Activated CD4-positive, CD25-positive, alpha-beta regulatory T cell treated with anti-CD3 and anti-CD28 coated beads, Interleukin-2, amount 50 U/mL, for 72 hours (primary cell): ENCODE data around the gene C10orf53.

Experiments
- DNase-seq: peaks from one replicate; pipeline ENCODE4 v3.0.0; 2021

C10orf53 gene, protein sequence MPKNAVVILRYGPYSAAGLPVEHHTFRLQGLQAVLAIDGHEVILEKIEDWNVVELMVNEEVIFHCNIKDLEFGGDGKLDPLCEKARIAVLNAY

DNA sequence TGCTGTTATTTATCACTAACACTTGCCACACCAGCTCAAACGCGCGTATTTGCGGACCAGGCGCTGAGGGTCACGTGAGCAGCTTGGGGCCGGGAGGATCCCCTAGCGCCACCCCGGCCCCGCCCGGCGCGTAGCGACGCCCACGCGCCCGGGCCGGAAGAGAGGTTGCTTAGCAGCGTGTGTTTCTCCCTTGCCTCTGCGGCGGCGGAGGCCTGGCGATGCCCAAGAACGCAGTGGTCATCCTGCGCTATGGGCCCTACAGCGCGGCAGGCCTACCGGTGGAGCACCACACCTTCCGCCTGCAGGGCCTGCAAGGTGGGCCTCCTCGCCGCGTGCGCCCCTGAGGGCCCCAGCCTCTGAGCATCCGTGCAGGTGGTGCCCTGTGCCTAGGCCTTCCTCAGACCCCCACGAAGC, at the start of gene C10orf53:
TSS of gene C10orf53 (plus strand) at position 172 of the 414 bp plus-strand sequence. CDS start at position 219, 47 bp downstream.
- DNase-seq: no peak

DNA sequence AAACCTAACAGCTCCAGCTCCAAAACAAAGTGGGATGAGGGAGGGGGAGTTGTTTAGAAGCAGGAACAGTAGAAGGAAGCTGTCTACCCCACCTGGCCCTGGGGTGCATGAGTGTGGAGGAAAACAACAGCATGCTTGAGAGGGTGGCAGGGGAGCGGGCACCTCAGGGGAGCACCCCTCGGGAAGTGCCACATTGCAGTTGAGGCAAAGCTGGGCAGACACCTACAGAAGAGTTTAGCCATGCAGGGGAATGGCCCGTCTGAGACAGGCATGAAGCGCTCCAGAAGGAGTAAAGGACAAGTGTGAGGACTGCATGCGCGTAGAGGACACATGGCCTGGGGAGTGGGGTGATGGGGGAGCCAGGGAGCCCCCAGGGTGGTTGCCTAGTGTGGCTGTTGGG, 47.5 kb upstream of the C10orf53 start:
- DNase-seq: no peak

DNA sequence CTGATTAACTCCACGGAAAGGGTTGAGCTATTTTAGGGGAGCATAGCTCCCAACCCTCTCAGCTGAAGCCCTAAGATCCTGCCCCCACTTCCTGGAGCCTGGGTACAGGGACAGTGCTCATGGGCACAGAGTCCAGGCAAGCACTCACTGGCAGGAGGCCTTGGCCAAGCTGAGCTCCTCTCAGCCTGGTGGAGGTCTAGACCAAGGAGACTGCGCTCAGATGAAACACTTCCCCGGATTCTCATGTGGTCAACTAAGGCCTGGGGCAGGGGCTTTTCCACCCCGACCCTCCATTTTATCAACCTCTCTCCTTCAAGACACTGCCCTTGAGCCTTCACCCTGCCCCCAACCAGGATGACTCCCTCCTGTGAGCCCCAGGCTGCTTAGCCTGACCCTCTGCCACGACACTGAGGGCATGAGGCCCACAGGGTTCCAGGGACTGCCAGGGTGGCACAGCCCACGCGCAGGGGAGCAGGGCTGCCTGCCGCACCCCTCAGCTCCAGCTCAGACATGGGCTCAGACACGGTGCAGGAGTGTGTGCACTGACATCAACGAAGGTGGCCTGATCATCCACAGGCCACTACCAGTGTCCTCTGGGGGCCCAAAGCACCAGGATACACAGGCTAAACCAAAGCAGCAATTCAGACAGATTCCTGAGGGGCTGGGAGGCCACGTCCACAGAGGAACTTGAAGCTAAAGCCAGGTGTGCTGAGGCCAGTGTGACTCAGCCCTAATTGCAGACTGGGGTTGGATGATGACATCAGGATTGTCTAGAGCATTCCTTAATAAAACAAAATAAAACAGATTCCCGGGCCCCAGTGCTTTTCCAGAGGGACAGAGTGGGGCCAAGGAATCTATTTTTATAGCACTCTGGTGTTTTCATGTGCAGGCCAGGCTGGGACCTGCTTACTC, 46.8 kb upstream of the C10orf53 start:
- DNase-seq: no peak

DNA sequence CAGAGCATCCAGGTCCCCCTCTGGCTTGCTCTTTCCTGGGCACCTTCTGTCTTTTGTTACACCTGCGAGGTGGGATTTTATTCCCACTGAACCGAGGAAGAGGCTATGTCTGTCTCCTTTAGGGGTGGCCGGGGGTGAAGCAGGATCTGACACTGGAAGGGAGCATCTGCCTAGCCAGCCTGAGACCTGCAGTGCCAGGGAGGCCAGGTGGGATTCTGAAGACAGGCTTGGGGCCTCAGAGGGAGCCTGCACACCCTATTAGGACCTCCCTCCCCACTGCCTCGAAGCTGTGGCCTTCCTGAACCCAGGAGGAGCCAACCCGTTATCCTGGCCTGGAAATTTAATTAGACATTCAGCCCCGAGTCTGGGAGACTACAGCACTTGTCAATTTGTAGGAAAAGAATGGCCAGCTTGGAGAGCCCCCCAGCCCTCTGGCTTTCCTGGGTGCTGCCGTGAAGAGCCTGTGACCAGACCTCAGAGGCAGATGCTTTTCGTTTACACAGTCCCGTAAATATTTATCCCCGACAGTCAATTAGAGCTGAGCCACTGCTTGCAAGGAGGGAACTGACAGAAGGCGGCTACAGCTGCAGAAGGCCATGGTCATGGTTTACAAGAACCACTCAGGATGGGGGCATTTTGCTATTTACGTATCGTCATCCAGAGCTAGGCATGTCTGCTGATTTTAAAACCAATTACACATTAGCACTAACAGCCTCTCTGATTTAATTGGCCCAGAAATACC, 46.0 kb upstream of the C10orf53 start:
- no peak for DNase-seq

DNA sequence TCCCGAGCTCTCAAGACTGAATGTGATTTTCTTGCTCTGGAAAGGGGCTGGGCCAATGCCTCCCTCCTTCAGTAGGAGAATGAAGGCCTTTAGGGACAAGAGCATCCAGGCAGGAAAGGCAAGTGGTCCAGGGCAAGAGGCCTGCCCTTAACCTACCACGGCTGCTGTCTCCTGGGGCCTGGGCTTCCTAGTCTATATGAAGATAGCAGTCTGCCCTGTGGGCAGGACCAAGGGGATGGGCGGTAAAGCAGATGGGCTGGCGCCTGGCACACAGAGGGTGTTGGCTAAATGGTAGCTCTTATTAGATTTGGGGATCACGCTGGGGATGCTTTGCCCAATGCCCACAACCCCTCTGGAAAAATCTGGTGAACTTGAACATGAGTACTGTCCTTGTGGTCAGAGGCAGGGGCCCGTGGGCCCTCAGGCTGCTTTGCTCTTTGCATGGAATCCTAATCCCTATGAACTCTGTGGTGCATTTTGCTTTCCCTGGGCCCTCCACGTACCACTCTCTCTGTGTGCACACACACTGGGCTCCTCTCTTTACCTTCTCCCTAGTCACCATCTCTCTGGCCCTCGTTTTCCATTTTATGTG, 45.3 kb upstream of the C10orf53 start:
- peak; percentile 18 for DNase-seq

DNA sequence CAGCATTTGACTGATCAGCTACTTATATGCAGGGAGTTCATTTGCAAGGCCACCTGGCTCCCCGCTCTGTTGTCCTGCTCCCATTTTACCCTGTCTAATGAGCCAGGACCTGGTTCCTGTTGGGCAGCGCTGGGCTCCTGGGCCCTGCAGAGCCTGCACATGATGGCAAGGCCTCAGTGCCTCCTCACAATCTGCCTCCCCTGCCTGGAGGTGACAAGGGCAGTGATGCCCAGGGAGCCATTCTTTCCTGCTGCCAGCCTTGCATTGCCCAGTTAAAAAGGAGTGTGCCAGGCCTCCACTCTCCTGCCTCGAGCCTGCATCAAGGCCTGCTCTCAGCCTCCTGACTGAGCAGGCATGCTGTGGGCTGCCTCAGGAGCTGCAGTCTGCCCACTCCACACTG, 37.1 kb upstream of the C10orf53 start:
- no peak for DNase-seq

DNA sequence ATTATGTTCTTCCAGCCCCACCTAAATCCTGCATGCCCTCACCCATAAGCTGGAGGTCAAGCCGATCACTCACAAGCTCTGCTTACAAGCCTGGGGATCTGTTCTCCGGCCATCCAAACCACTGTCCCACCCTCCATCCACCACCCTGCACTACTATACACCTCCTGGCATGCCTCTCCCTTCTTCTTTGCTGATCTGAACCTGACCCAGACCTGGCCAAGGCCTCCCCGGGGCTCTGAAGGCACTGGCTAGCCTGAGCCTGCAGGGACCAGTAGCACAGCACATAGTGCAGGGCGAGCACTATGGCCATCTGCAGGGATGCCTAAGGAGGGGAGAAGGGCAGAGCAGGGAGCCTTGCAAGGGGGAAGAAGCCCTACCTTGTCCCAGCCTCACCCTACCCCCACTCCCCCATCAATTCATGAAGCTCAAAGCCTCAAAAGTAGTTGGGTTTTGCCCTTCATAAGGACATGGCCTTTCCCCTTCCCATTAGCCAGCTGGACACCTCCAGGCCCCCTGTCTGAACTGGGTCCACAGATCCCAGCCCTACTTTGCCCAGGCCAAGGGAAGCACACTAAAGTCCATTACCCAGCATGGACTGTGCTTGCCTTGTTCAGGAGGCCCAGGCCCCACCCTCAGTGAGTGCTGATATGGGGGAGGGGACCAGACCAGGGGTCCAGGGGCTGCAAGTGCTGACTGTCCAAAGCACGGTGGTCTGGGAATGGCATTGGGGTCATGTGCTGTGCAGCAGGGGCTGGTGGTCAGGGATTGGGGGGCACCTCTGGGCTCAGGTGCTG, 36.0 kb upstream of the C10orf53 start:
- DNase-seq: no peak

DNA sequence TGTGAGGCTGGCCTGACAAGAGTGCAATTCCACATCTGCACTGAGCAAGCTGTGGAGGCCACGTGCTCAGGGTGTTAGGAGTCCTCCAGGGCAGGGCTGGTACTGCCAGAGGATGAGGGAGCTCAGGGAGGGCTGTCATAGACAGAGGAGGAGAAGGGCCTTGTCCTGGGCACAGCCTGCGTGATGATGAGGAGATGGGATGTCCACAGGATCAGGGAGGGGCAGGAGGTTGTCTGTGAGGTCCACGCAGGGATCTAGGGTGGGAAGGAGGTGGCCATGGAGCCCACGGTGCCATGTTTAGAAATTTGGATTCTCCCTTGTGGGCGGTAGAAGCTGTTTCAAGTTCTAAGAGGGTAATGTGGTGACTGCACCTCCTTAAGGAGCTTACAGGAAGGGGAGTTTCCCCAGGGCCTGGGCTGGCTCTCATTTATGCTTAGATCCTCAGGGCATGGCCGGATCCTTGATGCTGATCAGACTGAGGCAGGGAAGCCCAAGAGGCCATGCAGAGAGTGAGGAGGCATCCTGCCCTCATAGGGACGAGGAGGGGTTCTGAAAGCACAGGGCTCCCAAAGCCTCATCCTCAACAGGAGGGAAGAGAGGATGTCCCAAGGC, 35.3 kb upstream of the C10orf53 start:
- DNase-seq: no peak

DNA sequence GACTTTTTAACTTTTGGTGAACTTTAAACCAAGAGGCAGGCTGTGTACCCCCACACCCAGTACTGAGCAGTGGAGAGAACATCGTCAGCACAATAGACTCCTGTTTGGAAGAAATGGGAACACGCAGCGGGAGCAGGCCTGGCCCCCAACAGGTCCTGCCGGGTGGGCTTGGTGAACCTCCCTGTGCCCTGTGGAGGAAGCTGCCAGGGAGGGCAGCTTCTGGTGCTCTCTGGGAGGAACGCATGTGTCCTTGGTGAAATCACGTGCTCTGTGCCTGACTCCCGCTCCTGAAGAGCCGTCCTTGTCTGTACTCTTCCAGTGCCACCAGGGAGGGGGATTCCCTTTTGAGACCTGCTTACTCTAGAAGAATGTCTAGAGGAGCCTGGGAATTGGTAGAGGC, 34.0 kb upstream of the C10orf53 start:
- no peak for DNase-seq

DNA sequence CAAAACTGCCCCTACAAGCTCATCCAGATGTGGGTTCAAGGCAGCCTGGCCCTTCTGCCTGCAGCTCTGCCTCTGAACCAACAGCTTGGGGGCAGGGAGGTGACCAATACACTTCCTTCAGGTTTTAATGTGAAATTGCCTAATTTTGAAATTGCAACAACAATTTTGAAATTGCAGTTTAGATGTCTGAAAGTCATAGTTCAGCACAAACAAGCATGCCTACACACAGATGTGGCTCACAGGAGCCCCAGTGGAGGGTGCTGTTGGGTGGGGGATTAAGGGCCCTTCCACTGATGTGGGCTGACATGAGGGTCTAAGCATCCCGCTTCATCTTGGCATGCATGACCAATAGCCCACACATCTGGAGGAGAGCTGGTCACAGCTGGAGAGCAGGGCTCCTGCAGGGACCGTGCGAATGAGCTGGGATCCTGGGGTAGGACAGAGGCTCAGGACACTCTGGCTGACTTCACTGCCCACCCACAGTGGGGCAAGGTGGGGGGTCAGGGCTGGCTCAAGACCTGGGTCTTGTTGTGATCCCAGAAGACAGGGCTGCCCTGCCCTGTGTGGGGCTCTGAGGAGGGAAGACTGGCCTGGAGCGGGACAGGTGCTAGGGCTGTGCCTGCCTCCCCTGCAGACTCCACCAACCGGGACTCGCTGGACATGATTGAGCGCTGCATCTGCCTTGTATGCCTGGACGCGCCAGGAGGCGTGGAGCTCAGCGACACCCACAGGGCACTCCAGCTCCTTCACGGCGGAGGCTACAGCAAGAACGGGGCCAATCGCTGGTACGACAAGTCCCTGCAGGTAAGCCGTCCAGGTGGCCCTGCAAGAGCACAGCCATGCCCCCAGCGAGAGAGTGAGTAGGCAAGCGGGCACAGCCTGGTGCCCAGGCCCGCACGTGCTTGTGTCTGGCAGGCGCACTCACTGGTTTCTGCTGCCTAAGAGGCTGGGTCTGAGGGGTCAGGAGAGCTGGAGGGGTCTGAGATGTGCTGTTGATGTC, 33.3 kb upstream of the C10orf53 start:
- DNase-seq: no peak

DNA sequence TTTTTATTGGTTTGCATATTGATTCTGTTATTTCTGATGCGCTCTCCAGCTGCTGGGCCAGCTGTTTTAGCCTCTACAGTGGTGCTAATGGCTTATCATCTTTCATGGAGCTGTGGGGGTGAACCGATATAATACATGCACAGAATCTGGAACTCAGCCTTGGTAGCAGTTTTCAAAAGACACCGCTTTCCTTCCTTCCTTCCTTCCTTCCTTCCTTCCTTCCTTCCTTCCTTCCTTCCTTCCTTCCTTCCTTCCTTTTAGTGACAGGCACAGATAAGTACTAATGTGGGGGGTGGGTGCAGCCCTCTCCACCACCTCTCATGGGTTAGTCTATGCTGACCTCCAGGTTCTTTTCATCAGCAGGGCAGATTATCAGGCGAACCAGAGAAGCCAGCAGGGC, 31.9 kb upstream of the C10orf53 start:
- no peak for DNase-seq

DNA sequence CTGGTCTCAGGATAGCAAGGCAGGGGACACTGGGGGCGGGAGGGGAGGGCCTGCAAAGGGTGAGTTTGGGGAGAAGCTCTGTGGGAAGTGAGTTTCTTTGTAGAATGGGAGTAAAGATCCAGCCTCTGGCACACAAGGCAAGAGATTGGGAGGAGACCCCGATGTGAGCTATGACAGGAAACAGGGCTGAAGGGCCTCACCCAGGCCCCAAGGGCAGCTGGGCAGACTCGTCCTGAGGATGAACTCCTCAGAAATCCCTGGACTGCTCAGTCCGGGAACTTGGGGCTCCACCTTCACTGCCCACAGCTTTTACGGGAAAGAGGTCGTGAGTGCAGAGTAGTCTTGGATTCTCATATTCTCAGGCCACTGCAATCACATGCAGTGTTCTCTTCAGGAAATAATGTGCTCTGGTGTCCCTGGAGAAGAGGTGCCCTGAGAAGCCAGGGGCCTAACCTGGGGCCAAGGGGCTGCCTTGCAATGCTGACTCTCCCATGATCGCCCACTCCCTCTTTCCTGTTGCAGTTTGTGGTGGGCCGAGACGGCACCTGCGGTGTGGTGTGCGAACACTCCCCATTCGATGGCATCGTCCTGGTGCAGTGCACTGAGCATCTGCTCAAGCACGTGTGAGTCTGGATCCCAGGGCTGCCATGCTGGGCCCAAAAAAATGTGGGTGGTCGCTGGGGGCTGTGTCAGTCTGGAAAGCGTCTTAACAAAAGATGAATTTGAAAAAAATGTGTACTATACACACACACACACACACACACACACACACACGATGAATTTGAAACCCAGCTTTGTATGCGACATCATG, 31.3 kb upstream of the C10orf53 start:
- no peak for DNase-seq

DNA sequence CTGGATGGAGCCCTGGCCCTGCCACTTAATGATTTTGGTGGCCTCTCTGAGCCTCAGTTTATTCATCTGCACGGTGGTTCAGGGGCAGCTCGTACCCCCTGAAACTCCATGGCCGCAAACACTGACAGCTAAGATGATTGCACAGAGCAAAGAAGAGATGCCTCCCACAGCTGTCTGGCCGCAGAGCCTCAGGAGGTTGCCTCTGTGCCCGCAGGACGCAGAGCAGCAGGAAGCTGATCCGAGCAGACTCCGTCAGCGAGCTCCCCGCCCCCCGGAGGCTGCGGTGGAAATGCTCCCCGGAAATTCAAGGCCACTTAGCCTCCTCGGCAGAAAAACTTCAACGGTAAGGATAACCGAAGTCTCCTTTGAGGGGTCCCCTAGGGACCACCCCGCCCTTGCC, 30.2 kb upstream of the C10orf53 start:
- no peak for DNase-seq

DNA sequence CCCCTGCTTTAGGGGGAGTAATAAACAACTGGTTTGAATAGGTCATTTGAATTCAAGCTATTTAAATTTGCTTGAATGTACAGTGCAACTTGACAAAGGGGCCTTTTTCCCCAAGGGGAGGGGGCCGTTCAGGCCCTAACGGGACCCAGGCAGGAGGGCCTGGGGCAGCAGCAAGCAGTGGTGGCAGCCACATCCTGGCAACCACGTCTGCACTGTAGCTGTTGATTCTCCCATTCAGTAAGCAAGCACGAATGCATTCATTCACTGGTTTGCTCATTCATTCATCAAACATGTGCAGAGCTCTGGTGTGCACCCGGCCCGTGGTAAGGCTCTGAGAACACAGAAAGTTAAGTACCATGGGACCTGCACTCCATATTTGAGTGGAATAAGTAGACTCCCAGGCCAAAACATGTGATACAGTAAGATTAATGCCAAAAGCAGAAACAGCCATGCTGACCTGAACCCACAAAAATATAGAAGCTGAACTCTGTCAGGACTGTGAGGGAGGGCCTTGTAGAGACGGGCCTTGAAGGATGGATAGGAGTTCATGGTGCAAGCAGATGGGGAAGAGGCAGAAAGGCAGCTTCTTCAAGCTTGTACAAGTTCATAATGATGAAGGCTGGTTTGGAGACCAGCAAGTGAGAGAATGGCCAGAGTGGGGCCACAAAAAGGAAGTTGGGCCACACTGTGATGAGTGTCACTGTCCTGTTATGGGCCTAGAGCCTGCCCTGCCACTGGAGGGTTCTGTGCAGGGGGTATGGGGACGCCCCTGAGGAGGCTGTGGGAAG, 29.3 kb upstream of the C10orf53 start:
- DNase-seq: no peak

DNA sequence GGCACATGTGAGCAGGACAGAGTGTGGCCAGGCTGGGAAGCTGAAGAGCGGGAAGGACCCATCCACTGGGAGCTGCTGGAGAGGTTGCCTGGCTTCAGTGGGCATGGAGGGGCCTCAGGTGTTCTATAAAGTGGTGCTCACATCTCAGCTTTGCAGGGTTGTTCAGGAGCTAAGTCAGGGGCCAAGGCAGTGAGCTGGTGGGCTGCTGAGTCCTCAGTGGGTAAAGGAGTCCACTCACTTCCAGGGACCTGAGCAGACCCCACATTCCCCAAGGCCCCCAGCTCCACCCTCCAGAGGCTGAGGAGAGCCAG, 28.8 kb upstream of the C10orf53 start:
- DNase-seq: no peak

DNA sequence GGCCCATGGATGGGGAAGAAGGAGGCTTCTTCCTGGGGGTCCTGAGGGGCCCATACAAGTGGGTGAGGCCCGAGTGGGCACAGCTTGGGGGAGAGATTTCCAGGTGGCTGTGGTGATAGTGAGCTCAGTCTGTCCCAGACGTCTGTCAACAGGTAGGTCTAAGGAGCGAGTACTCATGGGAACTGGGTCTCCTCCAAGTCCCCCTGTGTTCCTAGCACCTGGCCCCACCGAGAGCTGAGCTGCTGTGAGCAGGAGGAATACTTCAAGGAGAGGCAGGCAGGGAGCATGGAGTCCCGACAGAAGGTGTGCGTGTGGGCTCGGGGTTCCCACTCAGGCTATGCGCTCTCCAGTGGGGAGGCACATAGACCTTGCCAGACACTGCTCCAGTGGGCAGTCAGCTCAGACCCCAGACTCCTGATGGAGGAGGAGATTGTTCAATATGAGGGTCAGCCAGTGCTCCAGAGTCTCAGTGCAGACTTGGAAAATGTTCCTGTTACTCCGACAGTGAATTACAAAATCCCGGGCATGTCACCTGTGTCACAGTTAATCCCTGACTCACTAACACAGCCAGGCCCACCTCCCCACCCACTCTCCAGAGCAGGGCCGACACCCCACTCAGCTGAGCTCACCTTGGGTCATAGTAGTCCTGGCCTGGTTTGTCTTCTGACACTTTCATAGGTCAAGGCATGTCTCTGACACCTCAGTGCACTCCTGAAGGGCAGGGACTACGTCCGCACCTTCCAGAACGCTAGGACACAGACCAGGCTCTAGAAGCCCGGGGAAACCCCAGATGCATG, 28.2 kb upstream of the C10orf53 start:
- DNase-seq: no peak

DNA sequence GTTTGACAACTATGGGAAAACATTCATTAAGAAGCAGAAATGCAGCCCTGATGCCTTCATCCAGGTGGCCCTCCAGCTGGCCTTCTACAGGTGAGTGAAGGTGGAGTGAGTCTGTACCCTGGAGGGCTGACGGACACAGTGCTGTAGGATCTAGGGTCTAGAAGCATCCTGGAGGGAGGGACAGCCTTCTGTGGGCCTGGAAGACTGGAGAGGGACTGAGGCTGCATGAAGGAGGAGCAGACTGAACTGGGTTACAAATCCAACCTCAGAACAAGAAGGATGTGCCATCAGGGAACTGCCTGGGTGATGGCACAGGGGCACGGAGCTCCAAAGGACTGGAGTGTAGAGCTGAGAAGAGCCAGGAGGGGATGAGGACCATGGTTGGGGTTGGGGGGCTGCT, 27.5 kb upstream of the C10orf53 start:
- DNase-seq: no peak
